Measurements from ENCODE around the gene BICDL2. TPM values are rescaled to one million over a fixed set of nuclear protein-coding genes. Genes with fewer than 3 reads are reported as not detected.

BICDL2 gene
- total and polyA plus RNA-seq, 2 donors (not counting 3 experiments of a cell fraction or from before 2014, with no cell fraction given), result not detected

DNA sequence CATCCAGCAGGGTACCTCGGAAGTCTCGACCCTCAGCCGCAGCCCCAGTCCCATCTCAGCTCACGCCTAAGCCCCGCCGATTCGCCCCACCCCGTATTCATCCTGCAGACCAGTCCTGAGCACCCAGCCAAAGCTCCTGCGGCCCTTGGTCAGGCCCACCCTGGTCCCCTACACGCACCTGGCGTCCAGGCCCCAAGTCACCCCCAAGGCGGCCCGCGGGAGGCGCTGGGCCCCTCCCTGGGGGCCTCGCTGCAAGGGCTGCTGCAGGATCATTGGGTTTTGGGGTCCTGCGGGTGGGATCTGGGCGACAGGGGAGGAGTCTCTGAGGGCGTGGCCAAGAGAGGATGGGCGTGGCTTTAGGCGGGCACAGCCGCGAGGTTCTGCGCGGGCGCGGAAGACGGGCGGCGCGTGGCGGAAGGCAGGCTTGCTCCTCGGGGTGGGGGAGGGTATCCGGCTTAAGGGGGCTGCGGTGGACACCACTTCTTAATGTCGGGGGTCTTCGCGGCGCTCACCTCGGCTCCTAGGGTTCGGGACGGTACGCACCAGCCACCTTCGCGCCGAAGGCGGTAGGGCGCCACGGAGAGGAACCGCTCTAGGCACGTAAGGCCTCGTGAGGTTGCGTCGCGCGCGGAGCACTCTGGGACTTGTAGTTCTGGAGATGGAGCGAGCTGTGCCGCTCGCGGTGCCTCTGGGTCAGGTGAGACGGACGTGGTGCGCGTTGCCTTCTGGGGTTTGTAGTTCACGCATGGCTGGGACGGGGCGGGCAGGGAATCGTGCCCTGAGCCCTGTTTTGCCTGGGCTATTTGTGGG, 12.9 kb downstream of the BICDL2 start, which contains the start of the genes HCFC1R1 and THOC6:
HCFC1R1 (minus strand) TSS at position 274 of the 810 bp plus-strand sequence; CDS start at position 273, 1 bp downstream.
THOC6 (plus strand) TSS at position 367 of the 810 bp plus-strand sequence; CDS start at position 659, 292 bp downstream.
- Histone ChIP-seq H3K27me3 (ENCODE audit: control insufficient read depth in 2 of 2, insufficient read depth in 2 of 2, low read length in 2 of 2) (peaks cover under 1 to 2% of the 10 kb centered on the region in 2 experiments), H3K4me3 (replicated peaks in 1 of 3; ENCODE audit: insufficient read depth in 1 of 3, low read depth in 1 of 3, low read length in 3 of 3) (peak within 1 kb of the TSS; percentile 0 to 61 (median 53)), H3K9me1 (replicated peaks; ENCODE audit: control insufficient read depth, extremely low read depth, insufficient read depth, low read length) (no peaks in the 10 kb centered on the region), H3K79me2 (ENCODE audit: control insufficient read depth, insufficient read depth, low read length) (peaks cover 2% of the 10 kb centered on the region), H3K27ac (ENCODE audit: insufficient read depth, low read depth, low read length) (peak within 1 kb of the TSS; percentile 98), H3K36me3 (ENCODE audit: control insufficient read depth in 2 of 2, extremely low read depth in 1 of 2, insufficient read depth in 2 of 2, low read length in 2 of 2) (peaks cover 0 to 9% of the 10 kb centered on the region in 2 experiments), H3K4me1 (ENCODE audit: control insufficient read depth, extremely low read depth, insufficient read depth, low read length) (peaks cover 18% of the 10 kb centered on the region), H3K9me3 (replicated peaks; ENCODE audit: control insufficient read depth, insufficient read depth, low read length) (no peaks in the 10 kb centered on the region), H2AFZ (ENCODE audit: low read depth, low read length) (no peak within 1 kb of the TSS), H3K4me2 (ENCODE audit: insufficient read depth, low read length) (peak within 1 kb of the TSS; percentile 83), H4K20me1 (replicated peaks; ENCODE audit: control insufficient read depth, extremely low read depth, insufficient read depth, low read length) (no peaks in the 10 kb centered on the region), H3K9ac (replicated peaks; ENCODE audit: extremely low read depth, insufficient read depth, low read length) (peak within 1 kb of the TSS; percentile 90)
- BruUV-seq (replicated peaks), result no TSS peak
- peak; percentile 97 for FAIRE-seq
- DNase-seq (ENCODE audit: low read depth, low spot score), result peak; percentile 98
- dilution Hi-C loops (cut with MboI; ENCODE audit: extremely low pct_ligation_motif_present, low sequenced_read_pairs), result no loop called here
- intact Hi-C loops (cut with micrococcal nuclease), result no loop called here
- TF ChIP-seq FOS (IDR thresholded peaks at IDR 0.05; ENCODE audit: borderline replicate concordance, insufficient read depth, low read length), result no peak
- TF ChIP-seq JUN (IDR thresholded peaks at IDR 0.05; ENCODE audit: borderline replicate concordance, insufficient read depth, insufficient read length, low read depth), result no peak
- TF ChIP-seq, protein P1, sequence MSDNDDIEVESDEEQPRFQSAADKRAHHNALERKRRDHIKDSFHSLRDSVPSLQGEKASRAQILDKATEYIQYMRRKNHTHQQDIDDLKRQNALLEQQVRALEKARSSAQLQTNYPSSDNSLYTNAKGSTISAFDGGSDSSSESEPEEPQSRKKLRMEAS (IDR thresholded peaks at IDR 0.05; ENCODE audit: insufficient read depth, insufficient read length), result no peak
- TF ChIP-seq MYC (IDR thresholded peaks at IDR 0.05; ENCODE audit: low read depth, low read length), result peak; percentile 36
- TF ChIP-seq, protein P2, sequence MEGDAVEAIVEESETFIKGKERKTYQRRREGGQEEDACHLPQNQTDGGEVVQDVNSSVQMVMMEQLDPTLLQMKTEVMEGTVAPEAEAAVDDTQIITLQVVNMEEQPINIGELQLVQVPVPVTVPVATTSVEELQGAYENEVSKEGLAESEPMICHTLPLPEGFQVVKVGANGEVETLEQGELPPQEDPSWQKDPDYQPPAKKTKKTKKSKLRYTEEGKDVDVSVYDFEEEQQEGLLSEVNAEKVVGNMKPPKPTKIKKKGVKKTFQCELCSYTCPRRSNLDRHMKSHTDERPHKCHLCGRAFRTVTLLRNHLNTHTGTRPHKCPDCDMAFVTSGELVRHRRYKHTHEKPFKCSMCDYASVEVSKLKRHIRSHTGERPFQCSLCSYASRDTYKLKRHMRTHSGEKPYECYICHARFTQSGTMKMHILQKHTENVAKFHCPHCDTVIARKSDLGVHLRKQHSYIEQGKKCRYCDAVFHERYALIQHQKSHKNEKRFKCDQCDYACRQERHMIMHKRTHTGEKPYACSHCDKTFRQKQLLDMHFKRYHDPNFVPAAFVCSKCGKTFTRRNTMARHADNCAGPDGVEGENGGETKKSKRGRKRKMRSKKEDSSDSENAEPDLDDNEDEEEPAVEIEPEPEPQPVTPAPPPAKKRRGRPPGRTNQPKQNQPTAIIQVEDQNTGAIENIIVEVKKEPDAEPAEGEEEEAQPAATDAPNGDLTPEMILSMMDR (IDR thresholded peaks at IDR 0.05; ENCODE audit: extremely low read depth in 1 of 2, insufficient read depth in 1 of 2, low read depth in 1 of 2, low read length in 2 of 2), result no peak
- TF ChIP-seq EZH2 (IDR thresholded peaks at IDR 0.05; ENCODE audit: borderline replicate concordance, low read depth, low read length, severe bottlenecking), result no peak
- TF ChIP-seq POLR2AphosphoS5 (IDR thresholded peaks at IDR 0.05; ENCODE audit: insufficient read depth, low read depth, low read length), result peak; percentile 97
- TF ChIP-seq POLR2A (IDR thresholded peaks at IDR 0.05; ENCODE audit: low read depth, low read length), result peak; percentile 62
- no peak for TF ChIP-seq GATA2 (IDR thresholded peaks at IDR 0.05; ENCODE audit: insufficient read depth, insufficient read length, low read depth, low read length)
- ChIA-PET CTCF (interaction anchor here (1.4 to 6.1 kb wide), 3 partner anchors 7 to 78 kb away, joined by 4 to 52 read pairs (median 9); no protein-coding TSS in a partner anchor), POLR2A (interaction anchor here (0.7 kb wide), 2 partner anchors 19 to 272 kb away, joined by 4 read pairs; no protein-coding TSS in a partner anchor)
